ENCODE results near the gene GMNN.
"Not testable (repeated sequence)": the region's sequence is repeated elsewhere in the genome, so short reads cannot be mapped to it uniquely, and the experiment has no call there.

GMNN gene

DNA sequence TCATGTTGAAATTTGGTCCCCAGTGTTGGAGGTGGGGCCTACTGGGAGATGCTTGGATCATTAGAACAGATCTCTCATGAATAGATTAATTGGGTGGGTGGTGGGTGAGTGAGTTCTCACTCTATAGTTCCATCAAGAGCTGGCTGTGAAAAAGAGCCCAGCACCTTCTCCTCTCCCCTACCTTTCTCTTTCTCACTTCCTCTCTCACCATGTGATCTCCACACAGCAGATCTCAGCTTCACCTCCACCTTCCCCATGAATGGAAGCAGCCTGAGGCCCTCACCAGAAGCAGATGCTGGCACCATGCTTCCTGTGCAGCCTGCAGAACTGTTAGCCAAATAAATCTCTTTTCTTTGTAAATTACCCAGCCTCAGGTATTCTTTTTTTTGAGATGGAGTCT lies 12.9 kb upstream of the GMNN start:
- no peak for DNase-seq (ENCODE audit: low read depth in 2 of 2)

DNA sequence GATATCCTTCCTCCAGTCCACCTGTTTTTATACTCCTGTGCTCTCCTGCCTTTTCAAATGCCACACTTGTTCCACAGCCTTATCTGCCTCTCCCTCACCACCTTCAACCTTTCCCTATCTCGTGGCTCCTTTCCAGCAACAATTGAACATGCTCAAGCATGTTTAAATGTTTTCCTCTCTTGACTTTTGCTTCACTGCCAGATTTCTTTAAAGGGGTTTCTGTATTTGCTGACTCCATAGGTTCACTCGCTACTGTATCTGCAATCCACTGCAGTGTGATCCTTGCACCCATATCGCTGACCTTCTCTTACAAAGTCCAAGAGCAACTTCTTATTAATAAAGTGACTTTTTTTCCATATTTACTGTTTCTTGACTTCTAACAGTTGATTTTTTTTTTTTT lies 11.2 kb upstream of the GMNN start:
- no peak for DNase-seq (ENCODE audit: low read depth in 2 of 2)

DNA sequence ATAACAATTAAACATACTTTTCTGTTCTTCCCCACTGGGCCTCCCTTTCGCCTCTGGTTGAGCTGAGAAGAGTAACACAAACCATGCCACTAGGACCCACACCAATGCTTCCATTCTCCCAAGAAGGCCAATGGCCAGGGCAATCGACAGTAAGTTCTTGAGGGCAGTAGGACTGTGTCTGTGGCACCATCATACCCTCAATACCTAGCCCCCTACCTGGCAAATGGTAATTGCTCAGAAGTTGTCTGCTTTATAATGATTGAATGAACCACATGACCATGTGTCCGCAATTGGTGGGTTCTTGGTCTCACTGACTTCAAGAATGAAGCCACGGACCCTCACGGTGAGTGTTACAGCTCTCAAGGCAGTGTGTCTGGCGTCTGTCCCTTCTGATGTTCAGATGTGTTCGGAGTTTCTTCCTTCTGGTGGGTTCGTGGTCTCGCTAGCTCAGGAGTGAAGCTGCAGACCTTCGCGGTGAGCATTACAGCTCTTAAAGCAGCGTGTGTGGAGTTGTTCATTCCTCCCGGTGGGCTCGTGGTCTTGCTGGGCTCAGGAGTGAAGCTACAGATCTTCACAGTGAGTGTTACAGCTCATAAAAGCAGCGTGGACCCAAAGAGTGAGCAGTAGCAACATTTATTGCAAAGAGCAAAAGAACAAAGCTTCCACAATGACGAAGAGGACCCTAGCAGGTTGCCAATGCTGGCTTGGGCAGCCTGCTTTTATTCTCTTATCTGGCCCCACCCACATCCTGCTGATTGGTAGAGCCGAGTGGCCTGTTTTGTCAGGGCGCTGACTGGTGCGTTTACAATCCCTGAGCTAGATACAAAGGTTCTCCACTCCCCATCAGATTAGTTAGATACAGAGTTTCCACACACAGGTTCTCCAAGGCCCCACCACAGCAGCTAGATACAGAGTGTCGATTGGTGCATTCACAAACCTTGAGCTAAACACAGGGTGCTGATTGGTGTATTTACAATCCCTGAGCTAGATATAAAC lies 9.6 kb upstream of the GMNN start:
- DNase-seq (ENCODE audit: low read depth in 2 of 2): not testable (repeated sequence)

GRCh38 chr6:24765968-24766367 lies 8.8 kb upstream of the GMNN start:
- not testable (repeated sequence) for DNase-seq (ENCODE audit: low read depth in 2 of 2)

GRCh38 chr6:24766680-24767462 lies 7.9 kb upstream of the GMNN start:
- no peak for DNase-seq (ENCODE audit: low read depth in 2 of 2)

DNA sequence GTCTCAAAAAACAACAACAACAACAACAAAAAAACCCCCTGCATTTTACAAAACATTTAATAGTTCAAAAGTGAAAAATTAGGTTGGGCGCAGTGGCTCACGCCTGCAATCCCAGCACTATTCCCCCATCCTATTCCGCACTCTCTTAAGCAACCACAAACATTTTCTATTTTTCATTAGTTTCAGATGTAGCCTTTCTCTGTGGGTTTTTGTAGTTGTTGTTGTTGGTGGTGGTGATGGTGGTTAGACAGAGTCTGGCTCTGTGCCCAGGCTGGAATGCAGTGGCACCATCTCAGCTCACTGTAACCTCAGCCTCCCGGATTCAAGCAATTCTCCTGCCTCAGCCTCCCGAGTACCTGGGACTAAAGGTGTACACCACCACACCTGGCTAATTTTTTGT lies 6.4 kb upstream of the GMNN start:
- no peak for DNase-seq (ENCODE audit: low read depth in 2 of 2)

DNA sequence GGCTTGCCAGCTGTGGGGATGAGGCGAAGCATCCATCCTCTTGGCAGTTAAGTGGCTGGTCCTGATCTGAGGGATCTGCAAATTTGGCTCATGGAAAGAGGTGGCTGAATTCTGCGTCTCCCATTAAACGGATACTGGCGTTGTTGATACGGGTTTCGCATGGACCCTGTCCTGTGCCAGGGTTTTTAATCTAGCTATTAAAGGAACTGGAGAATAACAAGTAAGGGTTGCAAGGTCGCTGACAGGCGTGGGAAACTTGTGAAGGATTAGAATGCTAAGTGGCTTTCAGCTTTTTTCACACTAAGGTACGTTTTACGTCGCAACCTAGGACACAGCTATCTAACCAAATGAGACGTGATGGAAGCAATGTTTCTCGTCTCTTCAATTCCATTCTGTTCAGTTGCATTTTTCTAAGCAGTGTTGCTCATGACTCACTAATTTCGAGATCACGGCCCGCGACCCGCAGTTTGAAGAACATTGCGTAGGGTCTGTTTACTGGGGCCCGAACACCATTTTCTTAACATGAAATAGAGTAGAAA lies 852 bp downstream of the GMNN start:
- DNase-seq (ENCODE audit: low read depth in 2 of 2): peak in 1 of 2 donors; percentile 11

DNA sequence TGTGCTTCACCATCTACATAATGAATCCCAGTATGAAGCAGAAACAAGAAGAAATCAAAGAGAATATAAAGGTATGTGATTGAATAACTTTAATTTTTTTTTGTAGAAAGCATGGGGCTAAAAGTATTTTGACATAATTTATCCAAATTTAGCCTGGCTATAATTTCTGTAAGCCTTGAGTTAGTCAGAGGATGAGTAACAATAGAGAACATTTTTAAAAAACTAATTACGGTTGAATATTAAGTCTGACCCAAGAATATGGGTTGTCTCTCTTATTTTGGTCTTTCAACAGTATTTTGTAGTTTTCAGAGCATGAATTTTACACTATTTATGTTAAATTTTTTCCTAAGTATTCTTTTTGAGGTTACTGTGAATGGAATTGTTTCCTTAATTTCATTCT lies 2.5 kb downstream of the GMNN start:
- no peak for DNase-seq (ENCODE audit: low read depth in 2 of 2)

GRCh38 chr6:24778121-24778520 lies 3.4 kb downstream of the GMNN start:
- no peak for DNase-seq (ENCODE audit: low read depth in 2 of 2)

- DNase-seq (ENCODE audit: low read depth in 2 of 2): no peak
Observed at GRCh38 chr6:24778878-24779277, 4.1 kb downstream of the GMNN start.

DNA sequence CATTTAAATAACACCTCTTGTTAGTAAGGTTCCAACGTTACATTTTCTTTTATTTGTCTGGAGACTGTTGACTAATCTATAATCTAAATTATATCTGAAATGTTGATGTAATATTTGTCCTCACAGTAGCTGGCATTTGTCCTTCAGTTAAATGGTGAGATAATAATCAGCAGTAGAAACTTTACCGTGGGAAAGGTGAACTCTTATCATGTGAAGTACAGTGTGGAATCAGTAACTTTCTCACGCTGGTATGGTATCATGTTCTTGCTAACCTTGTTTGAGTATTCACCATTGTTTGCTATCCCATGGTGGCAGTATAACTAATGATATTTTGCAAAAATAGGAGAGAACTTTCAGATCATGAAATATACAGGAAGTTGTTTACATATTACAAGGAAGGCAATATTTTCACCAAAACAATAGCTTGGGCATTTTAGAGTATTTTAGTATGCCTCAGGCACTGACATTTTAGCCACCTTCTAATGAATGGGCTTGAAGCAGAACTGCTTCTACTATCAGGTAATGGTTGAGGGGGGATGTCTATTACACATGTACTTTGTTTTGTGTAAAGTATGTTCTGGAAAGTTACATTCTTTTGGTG lies 4.8 kb downstream of the GMNN start:
- no peak for DNase-seq (ENCODE audit: low read depth in 2 of 2)

DNA sequence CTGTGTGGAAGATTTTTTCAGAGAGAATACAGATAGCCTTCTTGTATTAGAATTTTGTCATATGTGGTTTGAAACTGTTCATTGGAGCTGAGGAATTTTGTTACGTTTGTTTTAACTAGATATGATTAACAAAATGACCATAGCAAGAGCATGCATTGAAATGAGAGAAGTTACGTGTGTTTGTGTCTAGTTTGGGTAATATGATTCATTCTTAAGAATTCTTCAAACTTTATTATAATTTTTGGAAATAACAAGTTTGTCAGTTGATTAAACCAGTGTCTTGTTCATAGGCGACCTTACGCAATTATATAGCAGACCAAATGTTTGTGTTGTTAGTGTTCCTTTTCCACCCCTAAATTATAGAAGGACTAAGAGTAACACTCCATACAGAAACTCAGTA lies 5.5 kb downstream of the GMNN start:
- DNase-seq (ENCODE audit: low read depth in 2 of 2): no peak

- no peak for DNase-seq (ENCODE audit: low read depth in 2 of 2)
Observed at GRCh38 chr6:24788031-24788665, 13.4 kb downstream of the GMNN start.

DNA sequence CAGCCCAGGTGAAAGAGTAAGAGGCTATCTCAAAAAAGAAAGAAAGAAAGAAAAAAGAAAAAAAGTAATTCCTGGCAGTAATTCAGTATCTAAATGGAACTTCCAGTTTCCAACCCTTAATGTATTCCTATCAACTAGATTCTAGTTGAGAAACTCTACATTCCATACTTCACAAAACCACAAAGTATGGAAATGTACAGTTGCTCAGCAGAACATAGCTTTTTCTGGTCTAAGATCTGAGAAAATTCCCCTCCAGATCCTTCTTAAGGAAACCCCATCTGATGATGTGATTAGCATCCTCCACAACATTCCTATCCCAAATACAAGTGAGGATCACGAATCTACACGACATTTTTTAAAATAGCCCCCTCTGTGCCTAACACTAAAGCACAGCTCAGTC lies 20.4 kb downstream of the GMNN start:
- no peak for DNase-seq (ENCODE audit: low read depth in 2 of 2)

DNA sequence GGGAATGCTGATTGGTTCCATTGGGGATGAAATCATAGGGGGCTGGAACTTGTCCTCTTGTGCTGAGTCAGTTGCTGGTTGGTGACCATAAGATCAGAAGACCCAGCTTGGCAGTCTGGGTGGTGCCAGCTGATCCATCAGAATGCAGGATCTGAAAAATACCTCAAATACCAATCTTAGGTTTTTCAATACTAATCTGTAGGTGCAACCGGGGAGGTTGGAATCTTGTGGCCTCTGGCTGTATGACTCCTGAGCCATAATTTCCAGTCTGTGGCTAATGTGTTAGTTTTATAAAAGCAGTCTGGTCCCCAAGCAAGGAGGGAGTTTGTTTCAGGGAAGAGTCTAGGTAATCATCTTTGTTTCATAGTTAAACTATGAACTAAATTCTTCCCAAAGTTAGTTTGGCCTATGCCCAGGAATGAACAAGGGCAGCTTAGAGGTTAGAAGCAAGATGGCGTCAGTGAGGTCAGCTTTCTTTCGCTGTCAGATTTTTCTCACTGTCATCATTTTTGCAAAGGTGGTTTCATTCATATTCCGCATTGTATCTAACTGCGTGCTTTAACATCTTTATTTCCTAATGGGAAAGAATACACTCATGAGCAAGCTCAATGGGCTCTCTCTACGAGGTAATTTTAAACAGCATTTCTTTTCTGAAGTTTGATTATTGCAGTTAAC lies 22.0 kb downstream of the GMNN start:
- DNase-seq (ENCODE audit: low read depth in 2 of 2): no peak

- DNase-seq (ENCODE audit: low read depth in 2 of 2): no peak
Observed at GRCh38 chr6:24797596-24798216, 23.0 kb downstream of the GMNN start.

DNA sequence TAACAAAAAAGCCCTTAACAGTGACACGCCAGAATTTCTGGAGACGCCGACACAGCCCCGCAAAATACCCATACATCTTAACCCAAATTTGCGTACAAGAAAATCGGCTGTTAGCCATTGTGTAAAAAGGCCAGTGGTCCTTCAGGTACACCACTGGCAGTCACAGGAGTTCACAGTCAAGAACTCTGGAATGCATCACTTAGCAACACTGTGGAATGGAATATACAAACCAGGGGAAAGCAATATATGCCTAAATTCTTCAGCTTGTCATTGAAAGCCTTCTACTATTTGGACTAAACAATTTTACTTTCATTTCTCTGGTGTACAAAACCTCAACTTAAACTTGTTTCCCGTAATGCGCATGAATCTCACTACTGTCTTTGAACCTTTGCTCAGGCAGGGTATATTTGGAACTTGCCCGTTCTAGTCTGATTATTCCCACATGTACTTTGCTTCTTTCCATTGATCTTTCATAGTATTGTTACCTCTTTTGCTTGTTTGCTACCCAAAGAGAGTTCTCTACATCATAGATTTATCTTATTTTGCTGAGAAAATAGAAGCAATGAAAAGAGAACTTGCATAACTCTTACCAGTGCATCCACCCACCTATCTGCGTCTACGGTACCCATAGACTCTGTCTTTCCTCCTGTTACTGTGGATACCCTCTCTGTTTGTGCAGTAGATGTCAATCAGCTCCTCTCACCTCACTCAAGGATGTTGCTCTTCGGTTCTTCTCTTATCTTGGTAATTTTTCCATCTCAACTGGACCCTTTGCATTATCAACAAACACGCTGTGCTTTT lies 24.2 kb downstream of the GMNN start, which contains the start of gene ARMH2:
Gene ARMH2, minus strand, starts transcription at position 178 of the 801 bp plus-strand sequence. Its CDS starts 60 bp downstream, at position 118.
- DNase-seq (ENCODE audit: low read depth in 2 of 2): no peak

- DNase-seq (ENCODE audit: low read depth in 2 of 2): no peak
Observed at GRCh38 chr6:24799541-24799915, 24.8 kb downstream of the GMNN start.

DNA sequence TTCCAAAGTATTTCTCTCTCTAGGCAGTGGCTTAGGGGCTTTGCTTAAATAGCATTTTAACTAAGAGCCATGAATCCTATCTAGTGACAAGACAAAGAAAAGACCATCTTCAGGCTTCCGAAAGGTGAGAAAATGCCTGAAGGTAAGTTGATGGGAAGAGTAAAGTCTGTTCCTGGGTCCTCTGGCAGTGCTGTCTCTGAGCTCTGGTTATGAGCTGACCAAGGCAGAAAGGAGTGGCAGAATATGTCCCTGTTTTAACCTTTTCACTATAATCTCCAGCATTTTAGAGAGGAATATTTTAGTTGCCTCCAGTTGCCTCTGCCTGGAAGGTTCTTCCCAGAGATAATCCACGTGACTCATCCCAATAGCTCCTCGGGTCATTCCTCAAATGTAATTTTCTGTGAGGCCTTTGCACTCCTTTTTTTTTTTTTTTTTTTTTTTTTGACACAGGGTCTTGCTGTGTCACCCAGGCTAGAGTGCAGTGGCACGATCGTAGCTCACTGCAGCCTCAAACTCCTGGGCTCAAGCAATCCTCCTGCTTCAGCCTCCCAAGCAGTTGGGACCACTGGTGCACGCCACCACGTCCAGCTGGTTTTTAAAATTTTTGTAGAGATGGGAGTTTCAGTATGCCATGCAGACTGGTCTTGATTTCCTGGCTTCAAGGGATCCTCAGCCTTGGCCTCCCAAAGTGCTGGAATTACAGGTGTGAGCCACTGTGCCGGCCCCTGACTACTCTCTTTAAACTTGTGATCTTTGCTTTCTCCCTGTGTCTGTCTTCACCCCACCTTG lies 27.7 kb downstream of the GMNN start:
- DNase-seq (ENCODE audit: low read depth in 2 of 2): no peak

All from stimulated activated CD8-positive, alpha-beta memory T cell treated with anti-CD3 and anti-CD28 coated beads, Interleukin-15, amount 100 ng/mL, for 48 hours (primary cell).